ENCODE data around the gene EXT2.

Gene EXT2

GRCh38 chr11:44136176-44136945, 40.9 kb downstream of the EXT2 start:
- DNase-seq: no peak

- no peak for DNase-seq
Observed at GRCh38 chr11:44137057-44137456, 41.6 kb downstream of the EXT2 start.

- DNase-seq: no peak
Observed at GRCh38 chr11:44138286-44138685, 42.8 kb downstream of the EXT2 start.

DNA sequence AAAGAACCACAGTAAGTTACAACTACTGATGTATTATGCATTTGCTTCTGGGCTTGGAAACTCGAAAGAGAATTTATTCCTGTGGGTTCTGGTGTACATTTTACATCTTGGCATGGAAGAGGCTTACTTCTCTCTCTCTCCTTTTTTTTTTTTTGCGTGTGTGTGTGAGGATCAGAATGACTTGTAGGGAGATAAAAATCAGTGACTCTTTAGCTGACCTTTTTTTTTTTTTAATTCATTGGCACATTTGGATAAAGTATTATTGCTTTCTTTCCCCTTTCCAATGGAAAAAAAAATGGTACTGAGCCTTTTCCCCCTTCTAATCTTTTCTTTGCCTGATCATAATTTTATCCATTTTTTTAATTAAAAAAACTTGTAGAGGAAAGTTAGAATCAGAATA, 43.5 kb downstream of the EXT2 start:
- no peak for DNase-seq

- no peak for DNase-seq
Observed at GRCh38 chr11:44139565-44140330, 44.3 kb downstream of the EXT2 start.

- no peak for DNase-seq
Observed at GRCh38 chr11:44140372-44140771, 44.9 kb downstream of the EXT2 start.

DNA sequence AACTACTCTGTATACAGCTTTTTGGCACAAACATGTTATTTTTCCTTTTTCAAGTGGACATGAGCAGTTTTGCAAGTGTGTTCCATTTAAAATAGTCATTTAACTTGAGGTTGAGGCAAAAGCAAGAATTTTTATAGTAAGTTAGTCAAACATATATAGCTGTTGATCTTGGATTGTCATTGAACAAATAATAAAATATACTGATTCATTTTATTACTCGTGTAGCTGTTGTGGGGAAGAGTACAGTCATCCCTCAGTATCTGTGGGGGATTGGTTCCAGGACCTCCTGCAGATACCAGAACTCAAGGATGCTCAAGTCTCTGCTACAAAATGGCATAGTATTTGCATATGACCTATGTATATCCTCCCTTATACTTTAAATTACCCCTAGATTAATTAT, 45.3 kb downstream of the EXT2 start:
- DNase-seq: no peak

GRCh38 chr11:44143987-44144909, 48.8 kb downstream of the EXT2 start:
- DNase-seq: no peak

- DNase-seq: no peak
Observed at GRCh38 chr11:44145011-44145775, 49.7 kb downstream of the EXT2 start.

- DNase-seq: no peak
Observed at GRCh38 chr11:44146931-44147330, 51.5 kb downstream of the EXT2 start.

GRCh38 chr11:44147751-44148150, 52.3 kb downstream of the EXT2 start:
- no peak for DNase-seq

- no peak for DNase-seq
Observed at GRCh38 chr11:44149651-44150050, 54.2 kb downstream of the EXT2 start.

GRCh38 chr11:44150401-44150800, 54.9 kb downstream of the EXT2 start:
- no peak for DNase-seq

DNA sequence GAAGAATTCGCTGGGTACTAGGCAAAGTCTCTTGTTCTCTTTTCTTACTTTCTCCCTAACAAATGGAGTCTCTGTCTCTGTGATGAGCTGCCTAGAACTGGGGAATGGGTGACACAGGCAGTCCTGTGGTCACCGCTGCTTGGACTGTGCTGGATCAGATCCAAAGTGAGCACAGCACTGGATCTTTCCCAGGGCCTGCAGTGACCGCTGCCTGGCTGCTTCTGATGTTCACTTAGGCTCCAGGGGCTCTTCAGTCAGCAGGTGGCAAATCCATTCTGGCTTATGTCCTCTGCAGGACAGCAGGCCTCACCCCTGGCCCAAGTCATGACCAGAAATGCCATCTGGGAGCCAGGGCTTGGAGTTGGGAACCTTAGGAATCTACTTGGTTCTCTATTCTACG, 61.5 kb downstream of the EXT2 start:
- DNase-seq: no peak

- no peak for DNase-seq
Observed at GRCh38 chr11:44158384-44158783, 62.9 kb downstream of the EXT2 start.

DNA sequence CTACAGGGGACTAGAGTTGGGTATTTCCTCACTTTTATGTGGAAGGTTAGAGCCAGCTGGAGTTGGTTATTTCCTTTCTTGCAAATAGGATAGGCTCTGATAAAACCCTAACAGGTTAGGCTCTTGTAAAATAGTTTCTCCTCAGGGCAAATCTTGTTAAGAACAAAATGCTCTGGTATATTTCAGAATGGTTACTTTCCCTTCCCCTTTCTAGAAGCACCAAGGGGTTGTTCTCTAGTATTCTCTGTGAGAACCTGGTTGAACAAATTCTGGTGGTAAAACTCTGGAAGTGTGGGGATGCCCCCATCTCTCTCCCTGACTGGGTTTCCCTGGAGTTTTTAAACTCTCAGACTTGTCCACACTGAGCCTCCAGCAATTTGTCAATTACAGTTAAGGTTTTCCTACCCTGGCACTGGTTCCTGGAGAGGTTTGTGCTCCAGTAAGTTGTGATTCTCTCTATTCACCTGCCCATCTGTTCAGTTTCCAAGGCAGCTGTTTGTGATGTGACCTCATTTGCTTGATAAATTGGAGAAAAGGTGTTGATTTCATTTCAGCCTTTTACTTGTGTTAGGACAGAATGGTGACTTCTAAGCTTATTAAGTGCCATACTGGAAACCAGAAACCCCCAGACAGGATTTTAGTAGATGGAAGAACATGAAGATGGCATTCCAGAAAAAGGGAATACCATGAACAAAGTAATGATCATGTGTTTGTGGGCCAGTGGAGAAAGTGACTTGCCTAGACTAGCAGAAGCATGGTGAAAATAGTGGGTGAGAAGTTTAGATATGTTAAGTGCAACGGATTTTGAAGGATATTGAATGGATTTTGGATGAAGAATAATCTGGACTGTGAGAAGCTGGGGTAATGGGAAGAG, 64.6 kb downstream of the EXT2 start:
- no peak for DNase-seq

GRCh38 chr11:44162004-44162403, 66.5 kb downstream of the EXT2 start:
- no peak for DNase-seq

DNA sequence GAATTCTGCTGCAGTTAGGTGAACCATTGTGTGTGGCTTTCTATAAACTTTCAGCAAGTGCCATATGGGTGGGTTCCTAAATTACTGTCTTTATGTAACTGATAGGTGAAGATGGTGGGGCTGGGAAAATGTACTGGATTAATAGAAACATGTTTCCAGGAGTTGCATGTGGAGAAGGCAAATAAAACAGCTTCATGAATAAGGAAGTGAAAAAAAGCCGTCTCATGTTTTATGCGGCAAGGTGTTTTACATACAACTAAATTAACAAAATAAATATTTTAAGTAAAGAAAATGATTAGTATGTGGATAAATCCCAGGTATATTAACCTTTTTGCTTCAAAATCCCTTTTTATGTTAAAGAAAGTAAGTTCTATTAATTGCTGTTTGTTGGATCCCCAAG, 67.2 kb downstream of the EXT2 start:
- DNase-seq: no peak

DNA sequence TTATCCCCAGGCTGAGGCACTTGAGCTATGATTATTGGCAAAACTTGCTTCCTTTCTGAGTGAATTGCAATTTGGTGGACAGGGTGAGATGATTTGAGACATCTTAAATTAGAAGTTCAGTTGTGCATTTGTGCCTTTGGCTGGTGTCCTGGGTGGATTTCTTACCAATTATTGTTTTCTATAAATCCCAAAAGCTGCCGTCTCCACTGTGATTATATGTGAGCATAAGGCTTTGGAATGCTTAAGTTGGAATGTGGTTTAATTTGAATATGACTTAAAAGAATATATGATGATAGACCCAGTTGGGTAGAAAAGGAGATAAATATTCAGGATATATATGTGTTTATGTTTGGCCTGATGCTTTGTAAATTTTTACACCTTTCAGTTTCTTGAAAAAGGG, 70.0 kb downstream of the EXT2 start:
- no peak for DNase-seq

GRCh38 chr11:44167046-44167445, 71.6 kb downstream of the EXT2 start:
- DNase-seq: no peak

DNA sequence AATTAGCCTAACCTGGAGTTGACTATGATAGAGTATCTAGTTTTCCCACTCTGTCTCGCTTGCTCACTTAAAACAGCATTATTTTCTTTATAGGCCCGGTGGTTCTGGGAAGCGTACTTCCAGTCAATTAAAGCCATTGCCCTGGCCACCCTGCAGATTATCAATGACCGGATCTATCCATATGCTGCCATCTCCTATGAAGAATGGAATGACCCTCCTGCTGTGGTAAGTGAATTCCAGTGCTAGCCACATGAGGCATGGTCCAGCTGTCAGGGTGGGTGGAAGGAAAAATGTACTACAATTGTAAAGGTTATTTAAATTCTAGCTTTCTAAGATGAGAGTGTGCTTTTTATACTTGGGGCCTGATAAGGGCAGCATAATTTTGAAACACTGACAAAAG, 76.0 kb downstream of the EXT2 start:
- DNase-seq: no peak

GRCh38 chr11:44172966-44173365, 77.5 kb downstream of the EXT2 start:
- no peak for DNase-seq

All from 8988T (cell line).